IMR-90 (cell line): Measurements from ENCODE around the gene GNAI1. TPM values are rescaled to one million over a fixed set of nuclear protein-coding genes. Genes with fewer than 3 reads are reported as not detected.

Source experiments
- ATAC-seq: fragments of 200-7000 bp; cut with Tn5 transposase; 2 replicates; pipeline ENCODE4 v1.9.1; 2020; ENCODE audit warnings: low read depth, mild to moderate bottlenecking, moderate library complexity
- BruUV-seq: library from RNA; stranded (reverse); fragments of 400-500 nt; replicated peaks from 2 replicates; lab custom pipeline; 2021; lab: Mats Ljungman, UMichigan
- CTCF ChIA-PET: fragments of 300-600 bp; formaldehyde crosslinking; extraction: SDS; loops from one replicate; lab custom pipeline; 2021; ENCODE audit warnings: antibody characterized with exemption; lab: Yijun Ruan, JAX
- POLR2A ChIA-PET: fragments of 300-600 bp; sonication (Branson Sonifier 250); formaldehyde crosslinking; loops from one replicate; lab custom pipeline; 2022; ENCODE audit warnings: antibody characterized with exemption; ENCODE audit not compliant: unreplicated experiment; lab: Charles Lee
- DNase-seq: peaks from one replicate; pipeline ENCODE4 v3.0.0; 2013
- H2AFZ ChIP-seq: replicated peaks from 2 replicates; pipeline ENCODE3; 2013; ENCODE audit warnings: low read length, mild to moderate bottlenecking; ENCODE audit not compliant: poor library complexity
- H2AK5ac ChIP-seq: 2 replicates; pipeline ENCODE4 v1.6.1; 2013; ENCODE audit warnings: low read depth, low read length, inconsistent platforms
- H2AK9ac ChIP-seq: replicated peaks from 2 replicates; pipeline ENCODE3; 2013; ENCODE audit warnings: mild to moderate bottlenecking, low read depth, low read length, moderate library complexity; ENCODE audit not compliant: poor library complexity
- H2BK120ac ChIP-seq: 2 replicates; pipeline ENCODE4 v1.6.1; 2013; ENCODE audit warnings: low read depth, low read length, inconsistent platforms
- H2BK15ac ChIP-seq: 3 replicates; pipeline ENCODE4 v1.6.1; 2013; ENCODE audit warnings: low read depth, low read length, inconsistent platforms
- H2BK20ac ChIP-seq: 2 replicates; pipeline ENCODE4 v1.6.1; 2013; ENCODE audit warnings: low read depth, mild to moderate bottlenecking, inconsistent platforms, low read length, moderate library complexity
- H2BK5ac ChIP-seq: 2 replicates; pipeline ENCODE4 v1.6.1; 2013; ENCODE audit warnings: mild to moderate bottlenecking, low read depth, low read length, inconsistent platforms; ENCODE audit not compliant: poor library complexity, severe bottlenecking
- H3K14ac ChIP-seq: replicated peaks from 2 replicates; pipeline ENCODE4 v1.6.1; 2013; ENCODE audit warnings: low read depth, low read length, inconsistent platforms
- H3K18ac ChIP-seq: 2 replicates; pipeline ENCODE4 v1.6.1; 2013; ENCODE audit warnings: low read depth, low read length, control low read depth
- H3K23ac ChIP-seq: 2 replicates; pipeline ENCODE4 v1.6.1; 2013; ENCODE audit warnings: low read depth, low read length, inconsistent platforms
- H3K27ac ChIP-seq: 2 replicates; pipeline ENCODE4 v1.5.1; 2013; ENCODE audit warnings: mild to moderate bottlenecking, control low read depth, low read length; ENCODE audit not compliant: insufficient read depth
- H3K27me3 ChIP-seq: 2 replicates; pipeline ENCODE4 v1.6.1; 2013; ENCODE audit warnings: low read length; ENCODE audit not compliant: control insufficient read depth, insufficient read depth
- H3K36me3 ChIP-seq: 2 replicates; pipeline ENCODE4 v1.6.1; 2013; ENCODE audit warnings: low read length, mixed read lengths; ENCODE audit not compliant: control insufficient read depth, insufficient read depth
- H3K4ac ChIP-seq: 2 replicates; pipeline ENCODE4 v1.6.1; 2013; ENCODE audit warnings: low read depth, low read length, inconsistent platforms
- H3K4me1 ChIP-seq: 2 replicates; pipeline ENCODE4 v1.6.1; 2013; ENCODE audit warnings: low read length, mixed read lengths; ENCODE audit not compliant: control insufficient read depth, insufficient read depth
- H3K4me2 ChIP-seq: 2 replicates; pipeline ENCODE4 v1.6.1; 2013; ENCODE audit warnings: low read depth, mild to moderate bottlenecking, control low read depth, low read length, moderate library complexity
- H3K4me3 ChIP-seq: 2 replicates; pipeline ENCODE4 v1.5.1; 2013; ENCODE audit warnings: low read depth, mild to moderate bottlenecking, control low read depth, low read length, moderate library complexity; ENCODE audit not compliant: insufficient read depth
- H3K56ac ChIP-seq: 2 replicates; pipeline ENCODE4 v1.6.1; 2013; ENCODE audit warnings: low read length, inconsistent platforms; ENCODE audit not compliant: insufficient read depth; ENCODE audit errors: extremely low read depth
- H3K79me1 ChIP-seq, 2 experiments: 2 replicates each; pipeline ENCODE4 v1.6.1; 2013; ENCODE audit warnings: low read length in 2 of 2, inconsistent platforms in 1 of 2, low read depth in 1 of 2
- H3K9ac ChIP-seq: 2 replicates; pipeline ENCODE4 v1.6.1; 2013; ENCODE audit warnings: low read depth, low read length, control low read depth
- H3K9me1 ChIP-seq: 2 replicates; pipeline ENCODE4 v1.6.1; 2013; ENCODE audit warnings: low read length, inconsistent platforms; ENCODE audit not compliant: insufficient read depth
- H3K9me3 ChIP-seq: 2 replicates; pipeline ENCODE4 v1.6.1; 2013; ENCODE audit warnings: low read length; ENCODE audit not compliant: control insufficient read depth, insufficient read depth
- H4K20me1 ChIP-seq: 2 replicates; pipeline ENCODE4 v1.6.1; 2013; ENCODE audit warnings: low read length, inconsistent platforms; ENCODE audit not compliant: insufficient read depth
- H4K5ac ChIP-seq: 2 replicates; pipeline ENCODE4 v1.6.1; 2013; ENCODE audit warnings: mild to moderate bottlenecking, low read depth, low read length, control low read depth
- H4K8ac ChIP-seq, 2 experiments: 2 replicates each; pipeline ENCODE4 v1.6.1; 2013; ENCODE audit warnings: low read depth in 2 of 2, low read length in 2 of 2, control low read depth in 1 of 2, inconsistent platforms in 1 of 2
- H4K91ac ChIP-seq: 2 replicates; pipeline ENCODE4 v1.6.1; 2013; ENCODE audit warnings: low read depth, low read length, inconsistent platforms; ENCODE audit not compliant: insufficient read depth
- BHLHE40 ChIP-seq: fragments of 150-350 bp; IDR thresholded peaks from 2 replicates; pipeline ENCODE4 v1.6.1; 2016; ENCODE audit warnings: mild to moderate bottlenecking, low read depth, low read length
- CEBPB ChIP-seq: IDR thresholded peaks from 2 replicates; pipeline ENCODE4 v1.6.1; 2012; ENCODE audit warnings: low read depth, low read length, improper control_type of control experiment
- MAFK ChIP-seq: IDR thresholded peaks from 2 replicates; pipeline ENCODE4 v1.6.1; 2012; ENCODE audit warnings: low read depth, low read length, improper control_type of control experiment
- MAZ ChIP-seq: IDR thresholded peaks from 2 replicates; pipeline ENCODE4 v1.6.1; 2012; ENCODE audit warnings: low read depth, mild to moderate bottlenecking, low read length, improper control_type of control experiment, moderate library complexity, borderline replicate concordance
- RCOR1 ChIP-seq: IDR thresholded peaks from 2 replicates; pipeline ENCODE4 v1.6.1; 2012; ENCODE audit warnings: mild to moderate bottlenecking, low read length, improper control_type of control experiment; ENCODE audit not compliant: insufficient replicate concordance
- RFX5 ChIP-seq: IDR thresholded peaks from 2 replicates; pipeline ENCODE4 v1.8.0; 2012; ENCODE audit warnings: low read depth, mild to moderate bottlenecking, low read length, moderate library complexity
- SMC3 ChIP-seq: fragments of 150-350 bp; IDR thresholded peaks from 2 replicates; pipeline ENCODE4 v1.6.1; 2016; ENCODE audit warnings: low read depth, mild to moderate bottlenecking, antibody characterized with exemption, low read length, moderate library complexity
- WGBS, 2 experiments: methylation state at CpG; one replicate each; pipeline versions ENCODE4 v1.1.5 to v1.1.7; 2013; ENCODE audit warnings: missing lambda C conversion rate in 2 of 2; ENCODE audit not compliant: insufficient read length in 1 of 2; ENCODE audit errors: extremely low coverage in 2 of 2; 5-methylcytosine and 5-hydroxymethylcytosine counted together
- dilution Hi-C: fragments of 300-500 bp; cut with HindIII; formaldehyde crosslinking; loops from one replicate; pipeline ENCODE4 v1.14.3; 2018; ENCODE audit warnings: low sequenced_read_pairs; ENCODE audit not compliant: unreplicated experiment
- in situ Hi-C: fragments of 300-500 bp; cut with MboI; formaldehyde crosslinking; loops from 3 replicates; pipeline ENCODE4 v1.14.3; 2019; ENCODE audit warnings: low sequenced_read_pairs, inconsistent platforms, mixed read lengths
- intact Hi-C: fragments of 100-400 bp; cut with micrococcal nuclease; formaldehyde crosslinking; loops from 2 replicates; pipeline ENCODE4 v1.10.0; 2022
- polyA plus RNA-seq, 3 experiments: library from polyadenylated mRNA; depleted of rRNA; stranded (reverse); fragments of >200 nt; gene quantifications; 2 replicates each; pipeline ENCODE4 v1.2.3, GENCODE V29; 2012; ENCODE audit warnings: low replicate concordance in 1 of 3
- total RNA-seq: library from RNA; depleted of rRNA; stranded (reverse); fragments of >200 nt; gene quantifications from 2 replicates; pipeline ENCODE4 v1.2.3, GENCODE V29; 2012
- TF ChIP-seq, protein P1 (sequence below): fragments of 150-350 bp; IDR thresholded peaks from 2 replicates; pipeline ENCODE4 v1.6.1; 2017; ENCODE audit warnings: mild to moderate bottlenecking, antibody characterized with exemption, low read length, low read depth
- TF ChIP-seq, protein P2 (sequence below): conservative IDR thresholded peaks from 2 replicates; pipeline ENCODE4 v1.5.1; 2012; ENCODE audit warnings: mild to moderate bottlenecking, low read depth, low read length, improper control_type of control experiment

The GNAI1 gene
- total and polyA plus RNA-seq, 2 of the 4 experiments (the other 2 are of a cell fraction): 21.1 to 26.5 TPM

DNA sequence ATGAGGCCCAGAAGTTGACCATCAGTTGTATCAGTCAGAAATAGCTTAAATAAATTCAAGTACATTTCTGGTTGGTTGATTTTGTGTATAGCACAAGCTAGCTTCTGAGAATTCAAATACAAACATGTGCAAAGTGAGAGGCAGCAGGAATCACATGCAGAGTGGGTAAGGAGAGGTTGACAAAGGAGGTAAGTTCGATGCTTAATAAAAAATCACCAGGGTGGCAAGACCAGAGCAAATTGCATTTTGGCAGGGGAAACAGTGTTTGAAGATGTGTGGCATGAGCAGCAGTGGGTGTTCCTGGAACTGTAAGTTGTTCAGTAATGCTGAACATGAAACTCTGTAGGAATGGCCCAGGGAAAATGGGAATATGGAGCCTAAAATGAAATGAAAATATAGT lies 52.6 kb downstream of the GNAI1 start:
- H3K4me2 ChIP-seq: peak overlapping the region; percentile 57; the same call in 1 of the 2 replicates
- CTCF ChIA-PET: interaction anchor here (0.6 to 1.5 kb wide), 2 partner anchors 49 to 89 kb away, joined by 3 to 6 read pairs; no protein-coding TSS in a partner anchor
- H3K79me1 ChIP-seq: peaks cover 22 to 58% of the 10 kb centered on the region in 2 experiments
- H2AK9ac ChIP-seq: no peak overlapping the region
- DNase-seq: no peak
- in situ Hi-C loops: no loop called here
- POLR2A ChIA-PET: no interaction called here
- no peak overlapping the region for H4K91ac ChIP-seq
- H3K9me1 ChIP-seq: peaks cover 7% of the 10 kb centered on the region
- peaks cover 2% of the 10 kb centered on the region for H3K36me3 ChIP-seq
- no peak overlapping the region for H3K18ac ChIP-seq
- peaks cover 11% of the 10 kb centered on the region for H3K4me1 ChIP-seq
- intact Hi-C loops: no loop called here
- H2BK5ac ChIP-seq: no peak overlapping the region
- H3K9me3 ChIP-seq: no peaks in the 10 kb centered on the region; the same call in 1 of the 2 replicates
- H2BK120ac ChIP-seq: no peak overlapping the region
- peak; percentile 51 for ATAC-seq
- H2BK15ac ChIP-seq: no peak overlapping the region
- no peak overlapping the region for H3K9ac ChIP-seq
- peaks cover 29% of the 10 kb centered on the region for H4K20me1 ChIP-seq
- H3K4ac ChIP-seq: no peak overlapping the region
- H3K56ac ChIP-seq: no peak overlapping the region
- H2AK5ac ChIP-seq: no peak overlapping the region
- no peak overlapping the region; the same call in 1 of the 2 replicates for H3K14ac ChIP-seq
- H3K27me3 ChIP-seq: no peaks in the 10 kb centered on the region
- WGBS, 2 experiments: 0% methylated on average over 1 of the region's 1 CpG; no CpG with 5 or more reads in 1 of the 2 experiments
- H2BK20ac ChIP-seq: 0 out of 2 replicates have a peak overlapping the region, but pooled peaks have one; percentile 20
- no peak overlapping the region for H2AFZ ChIP-seq
- dilution Hi-C loops: no loop called here
- no TSS peak for BruUV-seq
- H3K23ac ChIP-seq: peak overlapping the region; percentile 44; the same call in 1 of the 2 replicates
- H3K27ac ChIP-seq: no peak overlapping the region
- no peak overlapping the region for H3K4me3 ChIP-seq
- TF ChIP-seq, protein P1, sequence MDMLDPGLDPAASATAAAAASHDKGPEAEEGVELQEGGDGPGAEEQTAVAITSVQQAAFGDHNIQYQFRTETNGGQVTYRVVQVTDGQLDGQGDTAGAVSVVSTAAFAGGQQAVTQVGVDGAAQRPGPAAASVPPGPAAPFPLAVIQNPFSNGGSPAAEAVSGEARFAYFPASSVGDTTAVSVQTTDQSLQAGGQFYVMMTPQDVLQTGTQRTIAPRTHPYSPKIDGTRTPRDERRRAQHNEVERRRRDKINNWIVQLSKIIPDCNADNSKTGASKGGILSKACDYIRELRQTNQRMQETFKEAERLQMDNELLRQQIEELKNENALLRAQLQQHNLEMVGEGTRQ: no peak
- TF ChIP-seq RFX5 (no peak), RCOR1 (no peak), BHLHE40 (no peak), SMC3 (no peak), CEBPB (no peak), MAFK (no peak), MAZ (no peak)
- TF ChIP-seq, protein P2, sequence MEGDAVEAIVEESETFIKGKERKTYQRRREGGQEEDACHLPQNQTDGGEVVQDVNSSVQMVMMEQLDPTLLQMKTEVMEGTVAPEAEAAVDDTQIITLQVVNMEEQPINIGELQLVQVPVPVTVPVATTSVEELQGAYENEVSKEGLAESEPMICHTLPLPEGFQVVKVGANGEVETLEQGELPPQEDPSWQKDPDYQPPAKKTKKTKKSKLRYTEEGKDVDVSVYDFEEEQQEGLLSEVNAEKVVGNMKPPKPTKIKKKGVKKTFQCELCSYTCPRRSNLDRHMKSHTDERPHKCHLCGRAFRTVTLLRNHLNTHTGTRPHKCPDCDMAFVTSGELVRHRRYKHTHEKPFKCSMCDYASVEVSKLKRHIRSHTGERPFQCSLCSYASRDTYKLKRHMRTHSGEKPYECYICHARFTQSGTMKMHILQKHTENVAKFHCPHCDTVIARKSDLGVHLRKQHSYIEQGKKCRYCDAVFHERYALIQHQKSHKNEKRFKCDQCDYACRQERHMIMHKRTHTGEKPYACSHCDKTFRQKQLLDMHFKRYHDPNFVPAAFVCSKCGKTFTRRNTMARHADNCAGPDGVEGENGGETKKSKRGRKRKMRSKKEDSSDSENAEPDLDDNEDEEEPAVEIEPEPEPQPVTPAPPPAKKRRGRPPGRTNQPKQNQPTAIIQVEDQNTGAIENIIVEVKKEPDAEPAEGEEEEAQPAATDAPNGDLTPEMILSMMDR: no peak
- H4K5ac ChIP-seq: no peak overlapping the region
- H4K8ac ChIP-seq: 0 out of 4 replicates have a peak overlapping the region, but pooled peaks of 1 of the 2 experiments have one; percentile 11
